GM21786 (cell line): ENCODE data around the gene MAJIN.

ENCODE experiments used
- ATAC-seq: cut with Tn5 transposase; IDR thresholded peaks from one replicate; pipeline ENCODE4 v1.9.1; 2021; ENCODE audit not compliant: unreplicated experiment

Gene MAJIN

GRCh38 chr11:64933213-64933934 is 38.5 kb downstream of the MAJIN start:
- no peak for ATAC-seq

DNA sequence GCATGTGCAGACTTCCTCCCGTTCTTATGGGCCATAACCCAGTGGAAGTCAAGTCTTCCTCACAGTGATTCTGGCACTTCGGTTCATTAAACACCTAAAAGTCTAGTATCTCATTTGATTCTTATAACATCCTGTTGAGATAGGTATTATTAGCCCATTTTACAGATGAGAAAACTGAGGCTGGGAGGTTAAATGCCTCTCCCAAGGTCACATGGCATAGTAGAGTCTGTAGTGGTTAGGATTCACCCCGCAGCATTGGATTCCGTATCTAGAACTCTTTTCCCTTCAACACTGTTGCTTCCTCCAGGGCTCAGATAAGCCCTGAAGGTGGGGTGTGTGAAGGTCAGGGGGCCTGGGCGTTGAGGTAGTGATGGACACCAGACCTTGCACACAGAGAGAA is 39.6 kb downstream of the MAJIN start:
- no peak for ATAC-seq

DNA sequence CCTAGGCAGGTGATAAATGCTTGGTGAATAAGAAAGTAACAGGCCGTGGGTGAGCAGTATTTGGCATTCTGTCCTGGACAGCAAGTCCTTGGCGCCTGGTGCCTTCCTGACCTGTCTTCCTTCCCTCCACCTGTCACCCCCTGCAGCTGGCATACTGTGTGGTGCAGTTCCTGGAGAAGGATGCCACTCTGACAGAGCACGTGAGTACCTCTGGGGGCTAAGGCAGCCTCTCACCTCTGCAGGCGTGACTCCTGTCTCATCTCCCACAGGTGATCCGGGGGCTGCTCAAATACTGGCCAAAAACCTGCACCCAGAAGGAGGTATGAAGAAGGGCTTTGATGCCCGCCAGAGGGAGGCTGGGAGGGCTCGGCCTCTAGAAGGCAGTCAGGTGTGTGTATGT is 40.6 kb downstream of the MAJIN start:
- no peak for ATAC-seq

DNA sequence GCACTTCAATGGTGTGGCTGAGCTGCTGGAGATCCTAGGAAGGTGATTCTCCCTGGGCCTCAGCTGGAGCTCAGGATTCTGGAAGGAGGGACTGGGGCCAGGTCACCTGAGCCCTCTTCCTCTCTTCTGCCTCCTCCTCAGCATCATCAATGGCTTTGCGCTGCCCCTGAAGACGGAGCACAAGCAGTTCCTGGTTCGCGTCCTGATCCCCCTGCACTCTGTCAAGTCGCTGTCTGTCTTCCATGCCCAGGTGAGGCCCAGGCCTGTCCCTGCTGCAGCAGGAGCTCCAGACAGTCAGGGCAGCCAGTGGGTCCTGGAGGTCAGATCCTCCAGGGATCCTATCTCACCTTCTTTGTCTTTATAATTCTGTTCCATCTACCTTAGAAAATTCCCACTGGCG is 41.6 kb downstream of the MAJIN start:
- no peak for ATAC-seq

DNA sequence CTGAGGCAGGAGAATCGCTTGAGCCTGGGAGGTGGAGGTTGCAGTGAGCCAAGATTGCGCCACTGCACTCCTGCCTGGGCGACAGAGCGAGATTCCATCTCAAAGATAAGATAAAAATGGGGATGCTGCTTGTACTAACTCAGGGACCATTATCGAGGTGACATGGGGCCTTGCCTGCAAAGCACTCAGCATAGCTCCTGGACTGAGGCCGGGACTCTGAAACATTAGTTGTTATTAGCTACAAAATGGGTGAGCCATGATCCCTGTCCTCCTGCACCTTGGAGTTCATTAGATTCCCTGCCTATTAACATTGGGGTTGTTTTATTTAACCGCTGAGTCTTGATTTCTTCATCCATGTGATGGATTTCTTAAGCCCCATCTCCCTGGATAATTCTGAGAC is 42.3 kb downstream of the MAJIN start:
- ATAC-seq: no peak

- no peak for ATAC-seq
These were observed 43.0 kb downstream of the MAJIN start for GRCh38 chr11:64928957-64929356.

- no peak for ATAC-seq
These were observed 45.2 kb downstream of the MAJIN start for GRCh38 chr11:64926689-64927088.

- ATAC-seq: no peak
These were observed 46.1 kb downstream of the MAJIN start for GRCh38 chr11:64925536-64926436.

- ATAC-seq: peak; percentile 14
These were observed 47.0 kb downstream of the MAJIN start for GRCh38 chr11:64924910-64925284.

- ATAC-seq: peak; percentile 83
These were observed 47.7 kb downstream of the MAJIN start, which contains the start of gene PPP2R5B for GRCh38 chr11:64923944-64924909. TSS of gene PPP2R5B (plus strand) at chr11:64924689. CDS start at chr11:64925735, 1,046 bp downstream.

DNA sequence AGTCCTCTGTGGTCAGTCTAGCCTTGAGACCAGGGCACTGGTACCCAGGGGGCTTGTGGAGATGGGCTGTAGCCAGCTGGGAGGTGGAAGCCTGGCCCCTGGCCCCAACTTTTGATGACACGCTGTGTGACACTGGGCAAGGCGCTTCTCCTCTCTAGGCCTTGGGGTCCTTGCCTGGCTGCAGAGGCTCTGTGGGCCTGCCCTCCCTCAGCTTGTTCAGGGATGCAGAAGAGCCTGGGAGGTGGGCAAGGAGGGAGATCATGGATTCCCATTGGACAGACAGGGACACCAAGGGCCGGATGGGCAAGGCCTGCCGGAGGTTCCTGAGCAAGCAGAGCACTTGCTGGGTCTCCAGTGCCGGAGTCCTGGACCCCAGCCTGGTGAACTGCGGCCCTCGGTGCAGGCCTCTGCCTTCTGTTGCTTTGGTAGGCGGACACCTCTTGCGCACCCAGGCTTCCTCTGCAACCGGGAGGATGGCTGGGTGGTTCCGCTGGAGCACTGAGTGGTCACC is 48.7 kb downstream of the MAJIN start:
- no peak for ATAC-seq

DNA sequence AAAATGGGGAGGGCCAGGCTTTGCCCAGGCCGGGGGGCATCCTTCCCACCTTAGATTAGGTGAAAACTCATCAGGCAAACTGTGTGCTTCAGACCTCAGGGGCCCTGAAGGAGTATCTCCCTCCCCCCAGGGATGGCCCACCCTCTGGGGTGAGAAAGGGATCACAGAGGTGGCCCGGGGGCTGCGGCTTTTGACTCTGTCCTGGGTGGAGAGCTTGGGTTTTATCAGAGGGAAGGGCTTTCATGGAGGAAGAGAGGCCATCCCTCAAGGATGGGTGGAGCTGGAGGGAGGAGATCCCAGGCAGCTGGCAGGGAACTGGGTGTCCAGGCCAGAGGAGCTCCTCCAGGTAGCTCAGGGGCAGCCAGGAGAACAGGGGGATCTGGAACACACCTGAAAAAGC is 50.5 kb downstream of the MAJIN start:
- no peak for ATAC-seq

- ATAC-seq: no peak
These were observed 51.8 kb downstream of the MAJIN start for GRCh38 chr11:64920124-64920523.

DNA sequence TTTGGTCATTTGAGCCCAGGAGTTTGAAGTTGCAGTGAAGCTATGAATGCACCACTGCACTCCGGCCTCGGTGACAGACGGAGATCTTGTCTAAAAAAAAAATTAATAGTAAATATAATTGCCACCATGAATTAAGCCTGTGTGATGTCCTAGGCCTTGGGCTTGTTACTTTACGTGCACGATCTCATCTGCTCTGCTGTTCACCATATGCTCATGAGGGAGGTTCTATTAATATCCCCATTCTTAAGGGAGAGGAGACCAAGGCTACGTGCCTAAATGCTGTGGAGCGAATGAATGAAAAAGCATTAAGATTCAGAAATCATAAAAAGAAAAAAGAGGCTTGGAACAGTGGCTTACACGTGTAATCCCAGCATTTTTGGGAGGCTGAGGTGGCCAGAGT is 52.3 kb downstream of the MAJIN start:
- no peak for ATAC-seq

DNA sequence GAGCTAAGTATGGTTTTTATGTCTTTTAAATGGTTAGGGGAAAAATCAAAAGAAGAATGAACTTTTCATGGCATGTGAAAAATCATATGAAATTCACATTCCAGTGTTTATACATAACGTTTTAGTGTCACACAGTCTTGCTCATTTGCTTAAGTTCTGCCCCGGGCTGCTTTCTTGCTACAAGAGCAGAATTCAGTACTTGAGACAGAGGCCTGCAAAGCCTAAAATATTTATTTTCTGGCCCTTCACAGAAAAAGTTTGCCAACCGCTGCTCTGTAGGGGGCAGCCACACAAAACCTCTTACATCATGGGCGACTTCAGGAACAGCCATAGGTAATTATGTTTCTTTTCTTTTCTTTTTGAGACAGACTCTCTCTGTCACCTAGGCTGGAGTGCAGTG is 53.9 kb downstream of the MAJIN start:
- ATAC-seq: no peak

GRCh38 chr11:64917663-64917995 is 54.3 kb downstream of the MAJIN start:
- no peak for ATAC-seq

DNA sequence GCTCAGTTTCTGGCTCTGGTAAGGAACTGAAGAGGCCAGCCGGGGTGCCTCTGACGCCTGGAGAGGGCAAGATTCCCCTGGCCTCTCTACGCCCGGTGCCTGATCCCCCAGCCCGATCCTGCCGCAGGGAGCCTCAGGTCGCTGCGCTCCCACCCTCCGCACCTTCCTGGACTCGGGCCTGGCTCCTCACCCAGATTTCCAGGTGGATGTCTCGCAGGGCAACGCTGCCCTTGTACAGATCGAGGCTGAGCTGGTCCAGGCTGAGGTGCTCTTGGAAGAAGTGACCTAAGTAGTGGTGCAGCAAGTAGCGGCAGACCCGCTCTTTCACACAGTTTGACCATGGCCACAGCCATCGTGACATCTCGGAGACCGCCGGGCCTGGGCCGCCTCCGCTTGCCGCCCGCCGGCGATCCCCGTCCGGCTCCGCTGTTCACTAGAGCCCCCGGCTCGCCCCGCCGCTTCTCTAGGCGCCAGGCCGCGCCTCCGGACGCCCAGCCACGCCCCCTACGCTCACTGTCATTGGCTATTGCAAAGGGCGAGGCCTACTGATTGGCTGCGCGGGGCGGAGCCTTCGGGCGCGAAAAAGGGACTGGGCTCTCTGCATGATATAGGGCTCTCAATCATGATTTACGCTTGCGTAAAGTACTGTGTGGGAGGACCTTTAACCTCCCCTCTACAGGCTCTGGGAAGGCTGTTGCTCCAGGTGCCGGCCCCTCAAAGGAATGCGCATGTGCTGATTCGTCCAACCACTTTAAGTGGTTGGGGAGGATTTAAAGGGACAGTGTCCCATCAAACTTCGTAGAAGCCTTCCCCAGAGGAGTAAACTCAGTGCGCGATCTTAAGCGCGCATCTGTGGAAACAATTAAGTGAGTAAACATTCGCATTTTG is 54.9 kb downstream of the MAJIN start, which contains the start of gene ATG2A:
ATG2A (minus strand) TSS at position 435 of the 888 bp plus-strand sequence; CDS start at position 361, 74 bp downstream.
- peak; percentile 96 for ATAC-seq

DNA sequence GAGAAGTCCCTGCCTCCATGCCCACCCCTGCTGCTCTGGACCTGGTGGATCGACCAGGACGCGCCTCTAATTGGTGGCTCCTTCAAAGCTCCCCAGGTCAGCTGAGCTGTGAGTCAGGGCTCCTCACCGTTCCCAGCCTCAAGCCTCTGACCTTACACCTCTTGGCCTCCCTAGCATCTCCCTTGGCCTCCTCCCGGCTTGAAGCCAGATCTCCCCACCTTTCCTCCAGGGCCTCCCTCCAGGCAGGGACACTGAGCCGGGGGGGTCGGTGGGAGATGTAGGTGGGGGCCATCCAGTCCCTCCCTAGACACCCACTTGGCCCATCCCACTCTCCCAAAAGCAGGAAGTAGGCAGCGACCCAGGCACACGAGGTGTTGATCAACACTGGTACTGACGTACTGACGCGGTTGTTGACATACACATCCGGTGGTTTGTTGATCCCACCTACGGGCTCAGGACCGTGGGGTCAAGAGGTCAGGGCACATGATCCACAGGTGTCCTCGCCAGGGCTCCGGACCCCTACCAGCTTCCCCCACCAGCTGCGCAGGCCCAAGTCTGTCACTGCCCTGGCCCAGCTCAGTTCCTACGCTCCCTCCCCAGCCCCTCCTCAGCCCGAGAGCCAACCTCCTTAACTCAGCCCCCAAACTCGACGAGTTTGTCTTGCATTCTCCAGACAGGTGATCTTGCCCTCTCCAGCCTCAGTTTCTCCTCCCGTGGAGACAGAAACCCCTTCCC is 55.7 kb downstream of the MAJIN start:
- ATAC-seq: no peak

- ATAC-seq: no peak
These were observed 56.5 kb downstream of the MAJIN start for GRCh38 chr11:64915376-64915887.
